ENCODE data around the gene PMFBP1. TPM values are rescaled to one million over a fixed set of nuclear protein-coding genes. Genes with fewer than 3 reads are reported as not detected.
A peak's percentile ranks its signal among the peaks of the same experiment; 100 is the strongest.

The PMFBP1 gene
- total RNA-seq, 2 donors from 2014 or later, result 2.0 to 4.4 TPM

- ATAC-seq, result no peak
- H3K36me3 ChIP-seq (replicated peaks in 1 of 2; ENCODE audit: insufficient read depth in 1 of 2, low read depth in 2 of 2), result no peaks in the 10 kb centered on the region
- peaks cover 16% of the 10 kb centered on the region for H3K4me1 ChIP-seq
- intact Hi-C loops (cut with DNase I), result loop anchor here (10.0 kb wide), 1 partner anchor 349 kb away; no protein-coding TSS in a partner anchor
- TF ChIP-seq CTCF (IDR thresholded peaks at IDR 0.05), result no peak
- TF ChIP-seq POLR2A (IDR thresholded peaks at IDR 0.05), result no peak
- 57 to 58% methylated on average over 9 of the region's 9 CpGs for WGBS, 2 donors
- peak overlapping the region in 2 of 4 donors; percentile 41 to 57 for H3K27ac ChIP-seq
- DNase-seq, result no peak
- no peaks in the 10 kb centered on the region for H3K9me3 ChIP-seq
- H3K4me3 ChIP-seq, result no peak overlapping the region
- H3K27me3 ChIP-seq, result no peaks in the 10 kb centered on the region
These were observed 46.1 kb downstream of the PMFBP1 start for GRCh38 chr16:72125635-72126428.

DNA sequence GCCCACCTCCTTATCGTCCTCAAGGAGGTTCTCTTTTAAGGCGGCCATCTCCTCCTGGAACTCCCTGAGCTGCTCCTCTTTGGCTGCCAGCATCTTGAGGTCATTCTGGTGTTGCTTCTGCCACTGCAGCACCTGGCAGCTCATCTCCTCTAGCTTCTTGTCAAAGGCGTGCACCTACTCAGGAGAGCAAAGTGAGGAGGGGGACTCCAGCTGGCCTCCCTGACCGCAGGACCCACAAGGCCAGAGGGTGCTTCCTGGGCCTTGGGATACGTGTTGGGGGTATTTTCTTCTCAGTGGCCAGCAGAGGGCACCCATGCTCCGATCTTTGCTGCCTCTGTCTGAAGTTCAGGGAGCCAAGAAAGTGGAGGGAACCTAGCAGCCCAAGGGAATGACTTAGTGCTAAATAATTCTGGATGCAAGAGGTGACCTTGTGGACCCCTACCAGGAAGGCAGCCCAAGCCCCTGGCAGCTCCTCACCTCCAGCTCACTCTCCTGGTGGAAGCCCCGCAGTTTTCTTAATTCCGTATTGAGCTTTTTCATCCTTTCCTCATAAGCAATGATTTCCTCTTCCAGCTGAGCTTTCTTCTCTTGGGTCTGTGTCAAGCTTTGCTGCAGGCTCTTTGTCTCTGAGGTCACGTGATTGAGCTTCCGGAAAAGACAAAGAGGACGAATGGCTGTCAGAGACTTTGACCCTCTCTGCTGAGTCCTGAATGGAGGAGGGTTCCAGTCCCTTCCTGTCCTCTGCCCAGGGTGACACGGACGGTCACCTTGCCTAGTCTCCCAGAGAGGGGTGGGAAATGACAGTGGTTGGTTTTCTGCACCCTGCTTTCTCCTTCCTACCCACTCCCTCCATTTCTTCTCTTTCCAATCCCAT is 47.0 kb downstream of the PMFBP1 start:
- Histone ChIP-seq H3K27ac (peak overlapping the region in 2 of 4 donors; percentile 41 to 57), H3K36me3 (replicated peaks in 1 of 2; ENCODE audit: insufficient read depth in 1 of 2, low read depth in 2 of 2) (no peaks in the 10 kb centered on the region), H3K4me1 (peaks cover 16% of the 10 kb centered on the region), H3K9me3 (no peaks in the 10 kb centered on the region), H3K4me3 (no peak overlapping the region), H3K27me3 (no peaks in the 10 kb centered on the region)
- DNase-seq (peak; percentile 72 to 78 (median 76)), ATAC-seq (peak; percentile 79)
- TF ChIP-seq POLR2A (IDR thresholded peaks at IDR 0.05) (no peak), CTCF (IDR thresholded peaks at IDR 0.05) (peak; percentile 38 to 80 (median 77))
- 32 to 34% methylated on average over 10 to 13 of the region's 13 CpGs for WGBS, 2 donors
- intact Hi-C loops (cut with DNase I), result loop anchor here (10.0 kb wide), 1 partner anchor 350 kb away; no protein-coding TSS in a partner anchor

- Histone ChIP-seq H3K27me3 (no peaks in the 10 kb centered on the region), H3K4me1 (peaks cover 16% of the 10 kb centered on the region), H3K4me3 (no peak overlapping the region), H3K27ac (no peak overlapping the region), H3K36me3 (replicated peaks in 1 of 2; ENCODE audit: insufficient read depth in 1 of 2, low read depth in 2 of 2) (no peaks in the 10 kb centered on the region), H3K9me3 (no peaks in the 10 kb centered on the region)
- intact Hi-C loops (cut with DNase I), result loop anchor here (10.0 kb wide), 1 partner anchor 351 kb away; no protein-coding TSS in a partner anchor
- DNase-seq (no peak), ATAC-seq (no peak)
- TF ChIP-seq POLR2A (IDR thresholded peaks at IDR 0.05) (no peak), CTCF (IDR thresholded peaks at IDR 0.05) (no peak)
- 100% methylated on average over 2 of the region's 3 CpGs; no CpG with 5 or more reads in 1 of the 2 donors for WGBS, 2 donors
These were observed 47.8 kb downstream of the PMFBP1 start for GRCh38 chr16:72124148-72124547.

- H3K4me1 ChIP-seq, result peaks cover 16% of the 10 kb centered on the region
- WGBS, 2 donors, result 65 to 67% methylated on average over 8 of the region's 8 CpGs
- H3K27me3 ChIP-seq, result no peaks in the 10 kb centered on the region
- no peaks in the 10 kb centered on the region for H3K36me3 ChIP-seq (replicated peaks in 1 of 2; ENCODE audit: insufficient read depth in 1 of 2, low read depth in 2 of 2)
- TF ChIP-seq CTCF (IDR thresholded peaks at IDR 0.05) (no peak), POLR2A (IDR thresholded peaks at IDR 0.05) (no peak)
- no peak overlapping the region for H3K27ac ChIP-seq
- ATAC-seq (no peak), DNase-seq (no peak)
- intact Hi-C loops (cut with DNase I), result loop anchor here (10.0 kb wide), 1 partner anchor 351 kb away; no protein-coding TSS in a partner anchor
- H3K4me3 ChIP-seq, result no peak overlapping the region
- H3K9me3 ChIP-seq, result no peaks in the 10 kb centered on the region
These were observed 48.5 kb downstream of the PMFBP1 start for GRCh38 chr16:72123426-72123825.
